H9 (cell line): Measurements from ENCODE around the gene ISG20L2. TPM values are rescaled to one million over a fixed set of nuclear protein-coding genes. Genes with fewer than 3 reads are reported as not detected.

ENCODE experiments used
- DNase-seq: peaks from one replicate; pipeline ENCODE4 v3.0.0-alpha.2; 2017
- H2AFZ ChIP-seq: one replicate; pipeline ENCODE4 v1.6.1; 2013; ENCODE audit warnings: mild to moderate bottlenecking, low read length, control low read depth, moderate library complexity
- H2AK5ac ChIP-seq: 2 replicates; pipeline ENCODE4 v1.6.1; 2013; ENCODE audit warnings: low read length, control low read depth, mixed read lengths; ENCODE audit not compliant: insufficient read length
- H2BK120ac ChIP-seq: one replicate; pipeline ENCODE4 v1.6.1; 2013; ENCODE audit warnings: low read depth, mild to moderate bottlenecking, low read length, control low read depth, inconsistent platforms; ENCODE audit not compliant: poor library complexity, severe bottlenecking
- H2BK12ac ChIP-seq: 2 replicates; pipeline ENCODE4 v1.6.1; 2013; ENCODE audit warnings: low read length, control low read depth, mixed read lengths, low read depth; ENCODE audit not compliant: insufficient read length
- H2BK15ac ChIP-seq: 2 replicates; pipeline ENCODE4 v1.6.1; 2013; ENCODE audit warnings: low read depth, low read length, control low read depth
- H2BK20ac ChIP-seq: one replicate; pipeline ENCODE4 v1.6.1; 2013; ENCODE audit warnings: low read depth, mild to moderate bottlenecking, low read length, control low read depth, inconsistent platforms; ENCODE audit not compliant: poor library complexity, severe bottlenecking
- H2BK5ac ChIP-seq: 2 replicates; pipeline ENCODE4 v1.6.1; 2013; ENCODE audit warnings: low read length, control low read depth, mixed read lengths; ENCODE audit not compliant: insufficient read length
- H3K14ac ChIP-seq: 2 replicates; pipeline ENCODE4 v1.6.1; 2013; ENCODE audit warnings: low read length, control low read depth; ENCODE audit not compliant: insufficient read depth
- H3K18ac ChIP-seq: 2 replicates; pipeline ENCODE4 v1.6.1; 2013; ENCODE audit warnings: low read depth, mild to moderate bottlenecking, mixed read lengths, low read length, control low read depth; ENCODE audit not compliant: insufficient read length
- H3K23ac ChIP-seq: 2 replicates; pipeline ENCODE4 v1.6.1; 2013; ENCODE audit warnings: low read length, control low read depth, mixed read lengths, low read depth; ENCODE audit not compliant: insufficient read length
- H3K23me2 ChIP-seq: 2 replicates; pipeline ENCODE4 v1.6.1; 2013; ENCODE audit warnings: low read depth, mild to moderate bottlenecking, mixed read lengths, low read length, control low read depth; ENCODE audit not compliant: insufficient read length, poor library complexity, severe bottlenecking
- H3K27ac ChIP-seq: 2 replicates; pipeline ENCODE4 v1.5.1; 2013; ENCODE audit warnings: low read length, control low read depth, mixed read lengths, low read depth; ENCODE audit not compliant: insufficient read length
- H3K27me3 ChIP-seq: 2 replicates; pipeline ENCODE4 v1.6.1; 2013; ENCODE audit warnings: low read length, control low read depth, inconsistent platforms; ENCODE audit not compliant: insufficient read depth
- H3K4ac ChIP-seq: 2 replicates; pipeline ENCODE4 v1.6.1; 2013; ENCODE audit warnings: low read depth, mild to moderate bottlenecking, control low read depth, inconsistent platforms, low read length, moderate library complexity
- H3K4me1 ChIP-seq: 2 replicates; pipeline ENCODE4 v1.6.1; 2013; ENCODE audit warnings: low read length, control low read depth, inconsistent platforms; ENCODE audit not compliant: insufficient read depth
- H3K4me2 ChIP-seq: 2 replicates; pipeline ENCODE4 v1.6.1; 2013; ENCODE audit warnings: low read length, control low read depth, mixed read lengths; ENCODE audit not compliant: insufficient read length, insufficient read depth
- H3K56ac ChIP-seq: 2 replicates; pipeline ENCODE4 v1.6.1; 2013; ENCODE audit warnings: low read depth, mild to moderate bottlenecking, mixed read lengths, low read length, control low read depth; ENCODE audit not compliant: insufficient read length
- H3K79me1 ChIP-seq: 2 replicates; pipeline ENCODE4 v1.6.1; 2013; ENCODE audit warnings: low read depth, mild to moderate bottlenecking, moderate library complexity, low read length, control low read depth, inconsistent platforms; ENCODE audit not compliant: insufficient read depth, poor library complexity, severe bottlenecking
- H3K79me2 ChIP-seq: 2 replicates; pipeline ENCODE4 v1.6.1; 2013; ENCODE audit warnings: low read length, control low read depth, inconsistent platforms; ENCODE audit not compliant: insufficient read depth
- H3K9ac ChIP-seq: 2 replicates; pipeline ENCODE4 v1.6.1; 2013; ENCODE audit warnings: low read length, control low read depth, mixed read lengths; ENCODE audit not compliant: insufficient read length; ENCODE audit errors: extremely low read depth
- H3K9me3 ChIP-seq: one replicate; pipeline ENCODE4 v1.6.1; 2013; ENCODE audit warnings: low read depth, low read length, inconsistent platforms; ENCODE audit not compliant: control insufficient read depth
- H3T11ph ChIP-seq: one replicate; pipeline ENCODE4 v1.6.1; 2013; ENCODE audit warnings: mild to moderate bottlenecking, low read length, control low read depth, inconsistent platforms
- H4K20me1 ChIP-seq: one replicate; pipeline ENCODE4 v1.6.1; 2013; ENCODE audit not compliant: control insufficient read depth, insufficient read length, insufficient read depth
- H4K5ac ChIP-seq: 2 replicates; pipeline ENCODE4 v1.6.1; 2013; ENCODE audit warnings: low read depth, mild to moderate bottlenecking, mixed read lengths, low read length, control low read depth; ENCODE audit not compliant: insufficient read length
- H4K8ac ChIP-seq: replicated peaks from 2 replicates; pipeline ENCODE4 v1.6.1; 2013; ENCODE audit warnings: low read length, control low read depth, mixed read lengths, low read depth; ENCODE audit not compliant: insufficient read length
- H4K91ac ChIP-seq: 2 replicates; pipeline ENCODE4 v1.6.1; 2013; ENCODE audit warnings: low read depth, mild to moderate bottlenecking, moderate library complexity, mixed read lengths, low read length, control low read depth; ENCODE audit not compliant: insufficient read length
- H3K27ac Mint-ChIP-seq, 3 experiments: 2 replicates in 2 of 3; 3 replicates in 1 of 3; pipeline ENCODE4 v1.8.0; 2020 to 2021; ENCODE audit warnings: mixed read lengths in 3 of 3, mild to moderate bottlenecking in 1 of 3, moderate library complexity in 1 of 3
- H3K27me3 Mint-ChIP-seq: 2 replicates; pipeline ENCODE4 v1.8.0; 2021; ENCODE audit warnings: low read depth, mild to moderate bottlenecking, moderate library complexity, mixed read lengths
- H3K36me3 Mint-ChIP-seq, 3 experiments: 2 replicates in 2 of 3; 3 replicates in 1 of 3; pipeline ENCODE4 v1.8.0; 2020 to 2021; ENCODE audit warnings: low read depth in 3 of 3, mixed read lengths in 3 of 3; ENCODE audit not compliant: insufficient read depth in 1 of 3
- H3K4me1 Mint-ChIP-seq, 2 experiments: 2 replicates each; pipeline ENCODE4 v1.8.0; 2020; ENCODE audit warnings: mixed read lengths in 2 of 2
- H3K4me3 Mint-ChIP-seq, 2 experiments: 2 replicates in 1 of 2; 3 replicates in 1 of 2; pipeline ENCODE4 v1.8.0; 2020 to 2021; ENCODE audit warnings: mild to moderate bottlenecking in 2 of 2, mixed read lengths in 2 of 2, moderate library complexity in 1 of 2
- H3K9me3 Mint-ChIP-seq, 2 experiments: 2 replicates in 1 of 2; 3 replicates in 1 of 2; pipeline ENCODE4 v1.8.0; 2020; ENCODE audit warnings: mild to moderate bottlenecking in 2 of 2, mixed read lengths in 2 of 2, moderate library complexity in 1 of 2
- CTCF ChIP-seq: fragments of 200-600 bp; sonication (generic); conservative IDR thresholded peaks from 3 replicates; pipeline ENCODE4 v1.8.0; 2021; ENCODE audit warnings: antibody characterized with exemption, mild to moderate bottlenecking
- WGBS: extraction: QIAGEN DNeasy Blood & Tissue Kit; methylation state at CpG from one replicate; pipeline ENCODE4 v1.1.7; 2013; ENCODE audit warnings: missing lambda C conversion rate, low lambda C conversion rate, mixed read lengths; ENCODE audit not compliant: insufficient read length; ENCODE audit errors: extremely low coverage; 5-methylcytosine and 5-hydroxymethylcytosine counted together
- total RNA-seq: library from RNA; stranded (reverse); gene quantifications from 2 replicates; pipeline ENCODE4 v1.2.1, GENCODE V29; 2021

The ISG20L2 gene
- total RNA-seq, 1 experiment from 2014 or later = 57.6 TPM

GRCh38 chr1:156691665-156692440 lies 36.7 kb downstream of the ISG20L2 start:
- Histone ChIP-seq H3K23me2 (peaks cover 10% of the 10 kb centered on the region), H2BK120ac (no peak overlapping the region), H2AFZ (no peak overlapping the region), H3K79me1 (no peaks in the 10 kb centered on the region), H4K5ac (no peak overlapping the region), H3K9me3 (no peaks in the 10 kb centered on the region), H3T11ph (no peak overlapping the region), H4K20me1 (no peaks in the 10 kb centered on the region), H3K4me1 (peaks cover 17% of the 10 kb centered on the region; the same call in 1 of the 2 replicates), H2BK15ac (no peak overlapping the region), H3K23ac (no peak overlapping the region), H3K79me2 (no peaks in the 10 kb centered on the region), H4K8ac (no peak overlapping the region), H2AK5ac (no peak overlapping the region), H3K14ac (0 out of 2 replicates have a peak overlapping the region, but pooled peaks have one; percentile 43), H3K4ac (no peak overlapping the region), H3K56ac (no peak overlapping the region), H2BK20ac (no peak overlapping the region), H3K27ac (no peak overlapping the region), H3K27me3 (no peaks in the 10 kb centered on the region), H2BK12ac (no peak overlapping the region), H2BK5ac (no peak overlapping the region), H3K18ac (no peak overlapping the region), H3K4me2 (peak overlapping the region; percentile 53), H4K91ac (no peak overlapping the region), H3K9ac (no peak overlapping the region)
- peak overlapping the region; percentile 54 to 75 for H3K4me3 Mint-ChIP-seq
- H3K27me3 Mint-ChIP-seq = peaks cover 13% of the 10 kb centered on the region
- DNase-seq = no peak
- WGBS = no CpG with 5 or more reads among the region's 20 CpGs
- H3K4me1 Mint-ChIP-seq = peaks cover 57 to 63% of the 10 kb centered on the region in 2 experiments
- H3K27ac Mint-ChIP-seq = peak overlapping the region; percentile 82 to 96 (median 90); a peak in 6 of 7 replicates
- TF ChIP-seq CTCF = peak; percentile 10; the same call in 1 of the 3 replicates
- peaks cover 0 to 5% of the 10 kb centered on the region in 2 experiments; a peak in 1 of 5 replicates for H3K9me3 Mint-ChIP-seq
- H3K36me3 Mint-ChIP-seq = peaks cover 0 to 5% (median 2%) of the 10 kb centered on the region in 3 experiments; a peak in 2 of 7 replicates
